H9 (cell line): ENCODE measurements around the gene TACR2. TPM values are rescaled to one million over a fixed set of nuclear protein-coding genes. Genes with fewer than 3 reads are reported as not detected.

ENCODE experiments used
- DNase-seq: peaks from one replicate; pipeline ENCODE4 v3.0.0-alpha.2; 2017
- H2AFZ ChIP-seq: one replicate; pipeline ENCODE4 v1.6.1; 2013; ENCODE audit warnings: mild to moderate bottlenecking, low read length, control low read depth, moderate library complexity
- H2AK5ac ChIP-seq: 2 replicates; pipeline ENCODE4 v1.6.1; 2013; ENCODE audit warnings: low read length, control low read depth, mixed read lengths; ENCODE audit not compliant: insufficient read length
- H2BK120ac ChIP-seq: one replicate; pipeline ENCODE4 v1.6.1; 2013; ENCODE audit warnings: low read depth, mild to moderate bottlenecking, low read length, control low read depth, inconsistent platforms; ENCODE audit not compliant: poor library complexity, severe bottlenecking
- H2BK12ac ChIP-seq: 2 replicates; pipeline ENCODE4 v1.6.1; 2013; ENCODE audit warnings: low read length, control low read depth, mixed read lengths, low read depth; ENCODE audit not compliant: insufficient read length
- H2BK15ac ChIP-seq: 2 replicates; pipeline ENCODE4 v1.6.1; 2013; ENCODE audit warnings: low read depth, low read length, control low read depth
- H2BK20ac ChIP-seq: one replicate; pipeline ENCODE4 v1.6.1; 2013; ENCODE audit warnings: low read depth, mild to moderate bottlenecking, low read length, control low read depth, inconsistent platforms; ENCODE audit not compliant: poor library complexity, severe bottlenecking
- H2BK5ac ChIP-seq: 2 replicates; pipeline ENCODE4 v1.6.1; 2013; ENCODE audit warnings: low read length, control low read depth, mixed read lengths; ENCODE audit not compliant: insufficient read length
- H3K14ac ChIP-seq: 2 replicates; pipeline ENCODE4 v1.6.1; 2013; ENCODE audit warnings: low read length, control low read depth; ENCODE audit not compliant: insufficient read depth
- H3K18ac ChIP-seq: 2 replicates; pipeline ENCODE4 v1.6.1; 2013; ENCODE audit warnings: low read depth, mild to moderate bottlenecking, mixed read lengths, low read length, control low read depth; ENCODE audit not compliant: insufficient read length
- H3K23ac ChIP-seq: 2 replicates; pipeline ENCODE4 v1.6.1; 2013; ENCODE audit warnings: low read length, control low read depth, mixed read lengths, low read depth; ENCODE audit not compliant: insufficient read length
- H3K23me2 ChIP-seq: 2 replicates; pipeline ENCODE4 v1.6.1; 2013; ENCODE audit warnings: low read depth, mild to moderate bottlenecking, mixed read lengths, low read length, control low read depth; ENCODE audit not compliant: insufficient read length, poor library complexity, severe bottlenecking
- H3K27ac ChIP-seq: 2 replicates; pipeline ENCODE4 v1.5.1; 2013; ENCODE audit warnings: low read length, control low read depth, mixed read lengths, low read depth; ENCODE audit not compliant: insufficient read length
- H3K27me3 ChIP-seq: 2 replicates; pipeline ENCODE4 v1.6.1; 2013; ENCODE audit warnings: low read length, control low read depth, inconsistent platforms; ENCODE audit not compliant: insufficient read depth
- H3K4ac ChIP-seq: 2 replicates; pipeline ENCODE4 v1.6.1; 2013; ENCODE audit warnings: low read depth, mild to moderate bottlenecking, control low read depth, inconsistent platforms, low read length, moderate library complexity
- H3K4me1 ChIP-seq: 2 replicates; pipeline ENCODE4 v1.6.1; 2013; ENCODE audit warnings: low read length, control low read depth, inconsistent platforms; ENCODE audit not compliant: insufficient read depth
- H3K4me2 ChIP-seq: 2 replicates; pipeline ENCODE4 v1.6.1; 2013; ENCODE audit warnings: low read length, control low read depth, mixed read lengths; ENCODE audit not compliant: insufficient read length, insufficient read depth
- H3K56ac ChIP-seq: 2 replicates; pipeline ENCODE4 v1.6.1; 2013; ENCODE audit warnings: low read depth, mild to moderate bottlenecking, mixed read lengths, low read length, control low read depth; ENCODE audit not compliant: insufficient read length
- H3K79me1 ChIP-seq: 2 replicates; pipeline ENCODE4 v1.6.1; 2013; ENCODE audit warnings: low read depth, mild to moderate bottlenecking, moderate library complexity, low read length, control low read depth, inconsistent platforms; ENCODE audit not compliant: insufficient read depth, poor library complexity, severe bottlenecking
- H3K79me2 ChIP-seq: 2 replicates; pipeline ENCODE4 v1.6.1; 2013; ENCODE audit warnings: low read length, control low read depth, inconsistent platforms; ENCODE audit not compliant: insufficient read depth
- H3K9ac ChIP-seq: 2 replicates; pipeline ENCODE4 v1.6.1; 2013; ENCODE audit warnings: low read length, control low read depth, mixed read lengths; ENCODE audit not compliant: insufficient read length; ENCODE audit errors: extremely low read depth
- H3K9me3 ChIP-seq: one replicate; pipeline ENCODE4 v1.6.1; 2013; ENCODE audit warnings: low read depth, low read length, inconsistent platforms; ENCODE audit not compliant: control insufficient read depth
- H3T11ph ChIP-seq: one replicate; pipeline ENCODE4 v1.6.1; 2013; ENCODE audit warnings: mild to moderate bottlenecking, low read length, control low read depth, inconsistent platforms
- H4K20me1 ChIP-seq: one replicate; pipeline ENCODE4 v1.6.1; 2013; ENCODE audit not compliant: control insufficient read depth, insufficient read length, insufficient read depth
- H4K5ac ChIP-seq: 2 replicates; pipeline ENCODE4 v1.6.1; 2013; ENCODE audit warnings: low read depth, mild to moderate bottlenecking, mixed read lengths, low read length, control low read depth; ENCODE audit not compliant: insufficient read length
- H4K8ac ChIP-seq: replicated peaks from 2 replicates; pipeline ENCODE4 v1.6.1; 2013; ENCODE audit warnings: low read length, control low read depth, mixed read lengths, low read depth; ENCODE audit not compliant: insufficient read length
- H4K91ac ChIP-seq: 2 replicates; pipeline ENCODE4 v1.6.1; 2013; ENCODE audit warnings: low read depth, mild to moderate bottlenecking, moderate library complexity, mixed read lengths, low read length, control low read depth; ENCODE audit not compliant: insufficient read length
- H3K27ac Mint-ChIP-seq, 3 experiments: 2 replicates in 2 of 3; 3 replicates in 1 of 3; pipeline ENCODE4 v1.8.0; 2020 to 2021; ENCODE audit warnings: mixed read lengths in 3 of 3, mild to moderate bottlenecking in 1 of 3, moderate library complexity in 1 of 3
- H3K27me3 Mint-ChIP-seq: 2 replicates; pipeline ENCODE4 v1.8.0; 2021; ENCODE audit warnings: low read depth, mild to moderate bottlenecking, moderate library complexity, mixed read lengths
- H3K36me3 Mint-ChIP-seq, 3 experiments: 2 replicates in 2 of 3; 3 replicates in 1 of 3; pipeline ENCODE4 v1.8.0; 2020 to 2021; ENCODE audit warnings: low read depth in 3 of 3, mixed read lengths in 3 of 3; ENCODE audit not compliant: insufficient read depth in 1 of 3
- H3K4me1 Mint-ChIP-seq, 2 experiments: 2 replicates each; pipeline ENCODE4 v1.8.0; 2020; ENCODE audit warnings: mixed read lengths in 2 of 2
- H3K4me3 Mint-ChIP-seq, 2 experiments: 2 replicates in 1 of 2; 3 replicates in 1 of 2; pipeline ENCODE4 v1.8.0; 2020 to 2021; ENCODE audit warnings: mild to moderate bottlenecking in 2 of 2, mixed read lengths in 2 of 2, moderate library complexity in 1 of 2
- H3K9me3 Mint-ChIP-seq, 2 experiments: 2 replicates in 1 of 2; 3 replicates in 1 of 2; pipeline ENCODE4 v1.8.0; 2020; ENCODE audit warnings: mild to moderate bottlenecking in 2 of 2, mixed read lengths in 2 of 2, moderate library complexity in 1 of 2
- CTCF ChIP-seq: fragments of 200-600 bp; sonication (generic); conservative IDR thresholded peaks from 3 replicates; pipeline ENCODE4 v1.8.0; 2021; ENCODE audit warnings: antibody characterized with exemption, mild to moderate bottlenecking
- WGBS: extraction: QIAGEN DNeasy Blood & Tissue Kit; methylation state at CpG from one replicate; pipeline ENCODE4 v1.1.7; 2013; ENCODE audit warnings: missing lambda C conversion rate, low lambda C conversion rate, mixed read lengths; ENCODE audit not compliant: insufficient read length; ENCODE audit errors: extremely low coverage; 5-methylcytosine and 5-hydroxymethylcytosine counted together
- total RNA-seq: library from RNA; stranded (reverse); gene quantifications from 2 replicates; pipeline ENCODE4 v1.2.1, GENCODE V29; 2021

Gene TACR2
- total RNA-seq, 1 experiment from 2014 or later: not detected

GRCh38 chr10:69383558-69383957 is 33.2 kb downstream of the TACR2 start:
- Histone ChIP-seq H3K27me3 (no peaks in the 10 kb centered on the region), H4K8ac (no peak overlapping the region), H2AFZ (no peak overlapping the region), H3K14ac (no peak overlapping the region), H4K5ac (no peak overlapping the region), H2AK5ac (no peak overlapping the region), H3K18ac (no peak overlapping the region), H2BK120ac (no peak overlapping the region), H3K4ac (no peak overlapping the region), H3T11ph (no peak overlapping the region), H2BK15ac (no peak overlapping the region), H3K27ac (no peak overlapping the region), H2BK5ac (no peak overlapping the region), H3K9ac (no peak overlapping the region), H3K79me2 (no peaks in the 10 kb centered on the region), H3K23ac (no peak overlapping the region), H4K91ac (no peak overlapping the region), H3K23me2 (no peaks in the 10 kb centered on the region), H2BK12ac (no peak overlapping the region), H4K20me1 (no peaks in the 10 kb centered on the region), H3K79me1 (no peaks in the 10 kb centered on the region), H3K4me2 (no peak overlapping the region), H2BK20ac (no peak overlapping the region), H3K4me1 (no peaks in the 10 kb centered on the region), H3K9me3 (no peaks in the 10 kb centered on the region), H3K56ac (no peak overlapping the region)
- no peaks in the 10 kb centered on the region for H3K27me3 Mint-ChIP-seq
- H3K4me3 Mint-ChIP-seq: no peak overlapping the region
- DNase-seq: no peak
- H3K4me1 Mint-ChIP-seq: 0 out of 4 replicates have a peak, but pooled peaks cover 0 to under 1% of the 10 kb centered on the region in 2 experiments
- peak overlapping the region in 1 of 3 experiments; percentile 75; a peak in 1 of 7 replicates for H3K27ac Mint-ChIP-seq
- WGBS: no CpG with 5 or more reads among the region's 3 CpGs
- peaks cover 67 to 82% (median 76%) of the 10 kb centered on the region in 3 experiments; a peak in 6 of 7 replicates for H3K36me3 Mint-ChIP-seq
- H3K9me3 Mint-ChIP-seq: no peaks in the 10 kb centered on the region
- TF ChIP-seq CTCF: 0 out of 3 replicates have a peak, but pooled peaks have one; percentile 11
